ENCODE measurements around the gene CIPC. TPM values are rescaled to one million over a fixed set of nuclear protein-coding genes. Genes with fewer than 3 reads are reported as not detected.

Gene CIPC
- total RNA-seq, 2 experiments from 2014 or later = 14.0 to 14.5 TPM

DNA sequence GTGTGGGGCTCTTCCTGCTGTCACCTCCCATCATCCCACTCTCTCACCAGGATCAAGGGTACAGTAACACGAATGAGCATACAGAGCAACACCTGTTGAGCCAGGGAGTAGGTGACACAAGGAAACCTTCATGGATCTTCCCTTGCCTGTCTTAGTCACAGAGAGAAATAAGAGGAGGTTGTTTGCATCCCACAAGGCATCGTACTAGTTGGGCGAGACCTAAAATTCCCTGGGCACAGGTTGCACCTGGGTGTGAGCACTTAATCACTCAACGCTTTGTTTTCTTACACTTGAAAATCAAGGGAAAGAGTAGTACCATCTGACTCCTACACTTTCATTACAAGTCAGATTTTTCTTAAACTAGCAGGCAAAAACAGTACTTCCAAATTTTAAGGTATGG, 16.6 kb downstream of the CIPC start:
- Mint-ChIP-seq H3K27ac (no peak overlapping the region), H3K4me1 (no peaks in the 10 kb centered on the region), H3K4me3 (no peak overlapping the region), H3K27me3 (no peaks in the 10 kb centered on the region), H3K9me3 (no peaks in the 10 kb centered on the region), H3K36me3 (peaks cover 9% of the 10 kb centered on the region)
- no peak for ATAC-seq (ENCODE audit: low read depth)
- POLR2A ChIA-PET = no interaction called here
- no peak for DNase-seq

DNA sequence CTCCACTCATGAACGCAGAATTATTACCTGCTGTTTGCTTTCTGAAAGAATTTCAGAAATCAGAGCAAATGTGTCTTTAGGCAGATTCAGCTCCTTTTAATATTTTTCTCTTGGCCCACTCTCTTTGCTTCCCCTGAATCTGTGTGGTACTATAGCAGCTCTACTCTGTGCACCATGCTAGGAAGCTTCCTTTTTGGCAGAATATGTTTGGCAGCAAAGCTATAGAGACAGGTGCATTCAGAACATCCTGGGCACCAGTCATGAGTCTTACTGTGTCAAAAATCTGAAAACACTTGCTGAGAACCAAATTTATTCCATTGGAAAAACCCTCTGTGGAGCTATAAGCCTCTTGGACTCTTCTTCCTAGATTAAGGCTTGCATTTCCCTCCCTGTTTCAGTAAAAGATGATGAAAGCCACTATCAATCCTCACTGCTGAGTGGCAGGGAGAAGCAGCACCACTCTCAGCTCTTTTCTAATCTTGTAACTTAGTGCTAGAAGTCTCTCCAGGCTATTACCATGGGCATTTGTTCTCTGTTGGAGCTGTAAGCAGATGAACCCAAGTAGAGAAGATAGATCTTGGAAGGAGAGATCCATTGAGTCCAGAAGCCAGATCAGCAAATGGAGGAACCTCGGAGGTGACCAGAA, 18.2 kb downstream of the CIPC start:
- ATAC-seq (ENCODE audit: low read depth) (no peak), DNase-seq (no peak)
- H3K27ac Mint-ChIP-seq = no peak overlapping the region
- H3K4me1 Mint-ChIP-seq = peaks cover 12% of the 10 kb centered on the region
- POLR2A ChIA-PET = no interaction called here
- H3K4me3 Mint-ChIP-seq = no peak overlapping the region
- peaks cover 7% of the 10 kb centered on the region for H3K36me3 Mint-ChIP-seq
- no peaks in the 10 kb centered on the region for H3K27me3 Mint-ChIP-seq
- H3K9me3 Mint-ChIP-seq = no peaks in the 10 kb centered on the region

DNA sequence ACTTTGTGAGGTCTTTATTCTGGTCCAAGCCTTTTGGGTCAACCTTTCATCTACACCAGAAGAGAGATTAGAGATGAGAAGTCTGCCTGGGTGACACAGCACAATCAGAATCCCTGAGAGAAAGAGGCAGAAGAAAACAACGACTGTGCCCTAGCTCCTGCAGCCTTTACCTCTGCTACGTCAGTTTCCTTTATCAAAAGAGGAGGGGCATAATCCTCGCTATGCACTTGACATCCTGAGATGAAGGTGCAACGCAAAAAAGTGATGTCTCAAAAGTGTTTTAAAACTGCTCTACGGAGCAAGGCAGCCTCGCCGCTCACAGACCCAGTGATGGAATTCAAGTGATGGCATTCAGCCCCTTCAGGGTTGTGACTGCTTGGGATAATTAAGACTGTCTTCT, 21.8 kb downstream of the CIPC start:
- Mint-ChIP-seq H3K4me3 (no peak overlapping the region), H3K27ac (peak overlapping the region; percentile 16), H3K4me1 (peaks cover 26% of the 10 kb centered on the region), H3K36me3 (peaks cover 2% of the 10 kb centered on the region), H3K9me3 (no peaks in the 10 kb centered on the region), H3K27me3 (peaks cover 3% of the 10 kb centered on the region)
- DNase-seq (no peak), ATAC-seq (ENCODE audit: low read depth) (no peak)
- POLR2A ChIA-PET = no interaction called here

DNA sequence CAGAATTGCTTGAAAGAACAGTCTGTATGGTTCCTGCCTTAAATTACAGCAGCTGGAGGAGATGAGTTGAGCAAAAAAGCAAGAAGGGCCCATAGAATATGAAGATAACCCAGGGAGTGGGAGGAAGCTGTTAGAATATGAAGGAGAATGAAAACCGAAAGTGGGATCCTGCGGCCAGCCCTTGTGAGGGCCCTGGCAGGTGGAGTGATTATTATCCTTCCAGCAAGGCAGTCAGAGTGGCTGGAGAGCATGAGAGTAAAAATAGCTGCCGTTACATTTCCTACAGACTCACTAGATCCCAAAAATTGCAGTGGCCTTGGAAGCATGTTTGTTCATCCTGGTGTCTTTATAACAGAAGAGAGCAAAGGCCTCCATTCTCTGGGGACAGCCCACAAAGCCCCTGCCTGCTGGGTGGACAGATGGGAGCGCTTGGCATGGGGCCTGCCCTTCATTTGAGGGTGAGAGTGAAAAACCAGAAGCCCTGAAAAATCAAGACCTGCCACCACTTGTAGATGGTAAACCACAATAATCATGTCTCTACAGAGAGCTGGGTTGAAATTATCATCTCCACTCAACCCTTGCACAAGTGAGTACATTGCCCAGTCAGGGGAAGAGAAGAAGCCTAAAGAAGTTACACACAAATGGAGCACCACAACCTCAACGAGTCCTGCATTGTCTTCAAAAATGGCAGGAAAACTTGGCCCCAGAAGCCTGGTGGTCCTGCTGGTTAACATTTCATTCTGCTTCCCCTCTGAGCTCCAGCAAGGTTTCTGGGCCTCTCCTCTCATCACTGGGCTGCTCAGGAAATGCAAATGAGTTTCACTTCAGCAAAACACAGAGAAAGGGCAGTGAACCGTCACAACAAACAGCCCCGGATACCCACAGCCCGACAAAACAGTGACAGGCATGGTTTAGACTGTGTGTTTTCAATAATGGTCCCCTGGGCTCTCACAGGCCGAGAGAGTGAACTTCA, 23.0 kb downstream of the CIPC start:
- Mint-ChIP-seq H3K4me1 (peaks cover 30% of the 10 kb centered on the region), H3K36me3 (peaks cover 2% of the 10 kb centered on the region)
- DNase-seq = no peak

DNA sequence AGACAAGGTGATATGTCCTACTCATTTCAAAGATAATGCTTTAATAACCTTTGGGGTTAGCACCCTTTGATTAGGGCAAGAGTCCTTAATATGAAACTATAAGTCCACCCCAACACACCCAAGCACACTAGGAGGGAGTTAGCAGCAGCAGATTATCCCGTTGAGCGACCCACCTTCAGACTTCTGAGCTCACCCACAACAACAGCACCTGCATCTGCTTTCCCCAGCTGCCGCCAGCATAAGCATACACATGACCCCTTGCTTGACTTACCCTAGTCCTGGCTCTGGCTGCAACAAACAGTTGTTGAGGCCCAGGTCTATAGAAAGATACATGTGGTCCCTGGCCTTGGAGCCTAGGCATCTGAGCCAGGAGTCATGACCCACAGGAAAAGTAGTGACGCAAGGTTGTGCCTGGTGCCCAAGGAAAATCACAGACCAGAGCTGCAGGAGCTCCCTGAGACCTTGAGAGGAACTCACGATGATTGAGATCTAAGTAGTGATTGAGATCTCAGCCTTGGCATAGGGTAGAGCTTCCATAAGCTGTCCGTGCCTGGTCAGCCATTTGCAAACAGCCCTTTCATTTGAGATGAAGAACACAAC, 24.6 kb downstream of the CIPC start:
- POLR2A ChIA-PET = interaction anchor here (1.2 to 2.5 kb wide), 2 partner anchors 10 to 24 kb away, joined by 3 to 8 read pairs; no protein-coding TSS in a partner anchor
- Mint-ChIP-seq H3K9me3 (no peaks in the 10 kb centered on the region), H3K36me3 (no peaks in the 10 kb centered on the region), H3K27ac (no peak overlapping the region), H3K4me1 (peaks cover 32% of the 10 kb centered on the region), H3K27me3 (peaks cover 23% of the 10 kb centered on the region), H3K4me3 (no peak overlapping the region)
- ATAC-seq (ENCODE audit: low read depth) (no peak), DNase-seq (no peak)

More for the DNA sequence above, 23.0 kb downstream of the CIPC start:
- ATAC-seq (ENCODE audit: low read depth) = peak; percentile 79
- Mint-ChIP-seq H3K27me3 (peaks cover 12% of the 10 kb centered on the region), H3K4me3 (peak overlapping the region; percentile 34), H3K27ac (peak overlapping the region; percentile 50), H3K9me3 (no peaks in the 10 kb centered on the region)
- POLR2A ChIA-PET = interaction anchor here (1.0 to 1.2 kb wide), 3 partner anchors 8 to 200 kb away, joined by 3 to 8 read pairs (median 3); partner anchors contain the start of genes CIPC, GSTZ1 and POMT2

DNA sequence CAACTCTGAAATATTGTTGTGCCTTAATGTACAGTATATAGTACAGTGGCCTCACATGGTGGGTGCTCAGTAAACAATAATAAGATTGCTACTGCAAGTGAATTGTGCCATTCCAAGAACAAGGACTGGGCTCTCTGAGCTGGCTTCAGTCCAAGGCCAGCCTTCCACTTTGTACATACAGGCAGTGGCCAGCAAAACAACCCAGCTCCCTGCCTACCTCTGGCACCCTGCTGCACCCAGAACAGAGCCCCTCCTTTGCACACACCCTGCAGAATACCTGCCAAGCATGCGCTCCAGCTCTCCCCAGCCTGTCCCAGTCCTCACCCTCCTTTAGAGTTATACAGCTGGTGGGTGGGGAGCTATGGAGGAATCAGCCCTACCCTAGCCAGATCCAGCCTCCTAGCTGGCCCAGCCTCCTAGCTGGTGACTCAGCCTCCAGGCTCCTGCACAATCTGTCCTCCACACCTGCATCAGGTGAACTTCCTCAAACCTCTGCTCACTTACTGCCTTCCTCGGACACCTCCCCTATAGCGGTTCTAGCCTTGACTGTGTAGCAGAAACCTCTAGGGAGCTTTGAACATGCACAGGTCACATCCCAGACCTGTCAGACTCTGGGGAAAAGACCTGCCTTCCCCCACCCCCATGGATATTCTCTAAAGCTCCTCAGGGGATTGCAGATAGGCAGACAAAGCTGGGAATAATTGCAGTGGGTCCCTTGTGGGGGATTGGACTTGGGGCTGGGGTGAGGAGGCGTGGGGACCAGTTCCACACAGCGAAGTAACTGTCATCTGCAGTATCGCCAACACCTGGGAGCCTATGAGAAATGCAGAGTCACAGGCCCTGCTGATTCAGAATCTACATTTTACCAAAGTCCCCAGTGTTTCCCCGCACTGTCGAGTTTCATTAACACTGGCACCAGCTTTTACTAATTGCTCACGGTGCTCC, 25.6 kb downstream of the CIPC start:
- H3K27me3 Mint-ChIP-seq = peaks cover 31% of the 10 kb centered on the region
- ATAC-seq (ENCODE audit: low read depth) (no peak), DNase-seq (no peak)
- no peaks in the 10 kb centered on the region for H3K36me3 Mint-ChIP-seq
- POLR2A ChIA-PET = interaction anchor here (2.5 kb wide), 1 partner anchor 25 kb away, joined by 8 read pairs; no protein-coding TSS in a partner anchor
- H3K4me3 Mint-ChIP-seq = peak overlapping the region; percentile 77
- no peak overlapping the region for H3K27ac Mint-ChIP-seq
- H3K9me3 Mint-ChIP-seq = no peaks in the 10 kb centered on the region
- peaks cover 32% of the 10 kb centered on the region for H3K4me1 Mint-ChIP-seq

DNA sequence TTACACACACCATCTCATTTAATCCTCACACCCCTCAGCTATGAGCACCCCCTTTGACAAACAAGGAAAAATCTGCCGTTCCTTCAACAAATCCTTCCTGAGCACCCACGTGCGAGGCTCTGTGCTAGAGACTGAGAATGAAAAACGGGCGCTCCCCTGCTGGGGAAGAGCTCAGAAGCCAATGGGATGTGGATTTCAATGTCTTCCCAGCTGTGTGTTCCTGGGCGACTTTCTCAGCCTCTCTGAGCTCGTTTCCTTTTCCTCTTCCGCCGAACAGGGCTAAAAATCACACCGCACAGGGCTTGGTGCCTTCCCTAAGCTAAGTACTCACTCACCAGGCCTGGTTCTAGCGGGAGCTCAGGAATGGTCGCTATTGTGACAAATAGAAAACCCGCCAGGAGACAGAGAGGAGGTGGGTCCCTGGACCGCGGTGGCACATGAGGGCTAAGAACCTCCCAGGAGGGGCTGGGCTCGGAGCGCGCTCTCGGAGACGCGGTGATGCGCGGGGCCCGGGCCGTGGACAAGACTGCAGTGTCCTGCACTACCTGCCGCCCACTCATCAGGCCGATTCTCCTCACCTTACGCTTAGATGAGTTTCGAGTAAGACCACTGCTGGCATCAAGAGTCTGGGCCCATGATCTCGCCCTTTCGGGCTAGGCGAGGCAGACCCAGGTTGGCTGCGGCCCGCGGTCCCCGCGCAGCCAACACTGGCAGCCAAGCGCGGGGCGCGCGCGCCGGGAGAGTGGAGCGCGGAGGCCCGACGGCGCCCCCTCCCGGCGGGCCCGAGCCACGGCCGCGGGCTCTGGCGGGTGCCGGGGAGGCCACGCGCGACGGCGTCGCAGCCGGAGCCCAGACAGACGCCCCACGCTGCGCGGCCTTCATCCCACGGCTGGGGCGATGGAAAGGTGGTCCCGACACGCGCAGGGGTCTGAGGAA, 26.6 kb downstream of the CIPC start:
- POLR2A ChIA-PET = interaction anchor here (2.5 kb wide), 1 partner anchor 26 kb away, joined by 8 read pairs; no protein-coding TSS in a partner anchor
- peaks cover 39% of the 10 kb centered on the region for H3K27me3 Mint-ChIP-seq
- no peaks in the 10 kb centered on the region for H3K36me3 Mint-ChIP-seq
- peaks cover 32% of the 10 kb centered on the region for H3K4me1 Mint-ChIP-seq
- ATAC-seq (ENCODE audit: low read depth) (peak; percentile 79), DNase-seq (peak; percentile 85)
- H3K9me3 Mint-ChIP-seq = no peaks in the 10 kb centered on the region
- H3K27ac Mint-ChIP-seq = no peak overlapping the region
- H3K4me3 Mint-ChIP-seq = peak overlapping the region; percentile 77

DNA sequence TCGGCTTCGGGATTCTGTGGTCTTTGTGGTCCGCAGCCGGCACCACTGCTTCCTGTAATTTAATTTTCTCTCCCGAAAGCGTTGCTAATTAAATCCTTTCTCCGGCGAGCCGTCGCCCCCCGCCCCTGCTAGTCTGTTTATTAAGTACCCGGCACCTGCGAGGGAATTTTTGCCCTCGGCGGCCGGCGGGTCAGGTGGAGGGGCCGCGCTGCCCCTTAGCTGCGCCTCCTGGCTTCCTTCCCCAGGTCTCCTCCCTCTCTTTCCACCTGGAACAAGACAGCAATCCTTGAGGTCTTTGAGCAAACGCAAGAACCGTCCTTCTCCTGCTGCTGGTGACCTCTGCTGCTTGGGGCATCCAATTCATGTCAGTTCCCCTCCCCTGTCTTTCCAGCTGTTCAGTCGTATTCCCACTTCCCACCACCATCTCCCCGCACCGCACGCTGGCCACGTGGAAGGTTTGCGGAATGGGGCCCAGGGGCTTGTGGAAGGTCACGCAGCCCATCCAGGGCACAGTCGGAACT, 27.3 kb downstream of the CIPC start:
- Mint-ChIP-seq H3K36me3 (no peaks in the 10 kb centered on the region), H3K27ac (no peak overlapping the region), H3K4me1 (peaks cover 28% of the 10 kb centered on the region), H3K9me3 (no peaks in the 10 kb centered on the region), H3K4me3 (peak overlapping the region; percentile 68), H3K27me3 (peaks cover 39% of the 10 kb centered on the region)
- ATAC-seq (ENCODE audit: low read depth) (no peak), DNase-seq (no peak)
- POLR2A ChIA-PET = interaction anchor here (2.5 kb wide), 1 partner anchor 26 kb away, joined by 8 read pairs; no protein-coding TSS in a partner anchor

DNA sequence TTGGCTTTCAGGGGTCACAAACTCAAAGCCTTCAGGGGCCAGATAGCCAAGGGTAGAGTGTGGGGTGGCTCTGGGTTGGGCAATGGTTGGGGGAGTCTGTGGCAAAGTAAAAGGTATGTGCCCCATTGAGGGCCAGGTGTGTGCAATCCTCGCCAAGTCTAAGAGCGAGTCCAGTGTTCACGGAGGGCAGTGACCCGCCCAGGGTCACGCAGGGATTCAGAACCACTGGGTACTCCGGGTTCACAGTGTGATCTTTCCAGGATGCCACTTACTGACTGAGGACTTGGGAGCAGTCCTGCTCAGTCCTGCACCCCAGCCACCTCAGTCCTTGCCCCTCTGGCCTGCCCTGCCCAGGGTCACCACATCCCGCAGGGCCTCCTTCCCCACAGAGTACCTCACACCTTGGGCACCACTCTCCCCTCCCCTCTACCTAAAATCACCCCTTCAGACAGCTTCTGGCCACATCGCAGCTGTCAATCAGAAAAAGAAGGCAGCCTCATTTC, 27.8 kb downstream of the CIPC start:
- Mint-ChIP-seq H3K36me3 (no peaks in the 10 kb centered on the region), H3K27me3 (peaks cover 39% of the 10 kb centered on the region), H3K4me1 (peaks cover 24% of the 10 kb centered on the region), H3K27ac (no peak overlapping the region), H3K4me3 (peak overlapping the region; percentile 68), H3K9me3 (no peaks in the 10 kb centered on the region)
- no peak for DNase-seq
- POLR2A ChIA-PET = no interaction called here
- ATAC-seq (ENCODE audit: low read depth) = no peak

DNA sequence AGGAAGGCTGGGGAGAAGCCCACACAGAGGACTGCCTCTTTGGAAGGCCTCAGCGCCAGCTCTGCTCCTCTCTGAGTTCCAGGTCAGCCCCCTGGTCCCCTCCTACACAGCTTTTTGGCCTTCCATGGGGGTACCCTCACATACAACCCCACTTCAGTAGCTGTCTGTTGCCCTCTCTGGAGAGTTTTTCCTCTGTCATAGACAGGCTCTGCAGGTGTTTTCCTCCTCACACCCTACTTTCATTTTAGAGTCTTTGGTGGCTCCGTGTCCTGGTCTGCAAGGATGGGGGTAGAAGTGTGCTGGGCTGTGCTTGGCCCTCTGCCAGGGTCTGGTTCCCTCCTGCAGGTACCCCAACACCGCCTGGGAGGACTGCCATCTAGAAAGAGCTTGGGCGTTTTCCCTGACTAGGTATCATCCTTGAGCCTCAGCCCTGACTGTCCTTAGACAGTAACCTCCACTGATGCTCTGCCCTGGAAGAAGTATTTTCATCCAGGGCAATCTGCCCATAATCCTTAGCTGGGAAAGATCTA, 28.5 kb downstream of the CIPC start:
- H3K4me3 Mint-ChIP-seq = no peak overlapping the region
- DNase-seq (no peak), ATAC-seq (ENCODE audit: low read depth) (no peak)
- H3K9me3 Mint-ChIP-seq = no peaks in the 10 kb centered on the region
- no peak overlapping the region for H3K27ac Mint-ChIP-seq
- POLR2A ChIA-PET = no interaction called here
- H3K4me1 Mint-ChIP-seq = peaks cover 18% of the 10 kb centered on the region
- no peaks in the 10 kb centered on the region for H3K36me3 Mint-ChIP-seq
- H3K27me3 Mint-ChIP-seq = peaks cover 40% of the 10 kb centered on the region

DNA sequence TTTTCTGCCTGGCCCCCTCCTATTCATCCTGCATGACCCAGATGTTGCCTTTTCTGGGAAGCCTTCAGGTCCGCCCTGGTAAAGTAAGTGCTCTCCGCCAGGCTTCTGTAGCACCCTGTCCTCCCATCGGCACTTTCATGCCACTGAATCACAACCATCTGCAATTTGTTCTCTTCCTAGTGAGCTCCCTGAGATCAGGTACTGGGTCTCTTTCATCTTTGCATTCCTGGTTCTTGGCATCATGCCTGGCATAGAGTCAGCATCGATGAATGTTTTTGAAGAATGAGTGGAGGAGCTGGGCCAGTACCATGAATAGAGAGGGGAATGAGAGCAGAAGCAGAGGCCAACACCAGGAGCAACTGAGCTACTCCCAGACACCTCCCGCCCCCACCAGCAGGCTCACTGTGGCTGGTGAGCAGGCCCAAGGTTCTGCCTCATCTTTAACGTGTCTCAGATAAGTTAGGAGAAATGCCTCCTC, 30.4 kb downstream of the CIPC start:
- Mint-ChIP-seq H3K9me3 (no peaks in the 10 kb centered on the region), H3K36me3 (no peaks in the 10 kb centered on the region), H3K27ac (no peak overlapping the region), H3K4me3 (no peak overlapping the region), H3K27me3 (peaks cover 56% of the 10 kb centered on the region), H3K4me1 (peaks cover 11% of the 10 kb centered on the region)
- POLR2A ChIA-PET = no interaction called here
- ATAC-seq (ENCODE audit: low read depth) (no peak), DNase-seq (no peak)

Measured in activated naive CD8-positive, alpha-beta T cell treated with anti-CD3 and anti-CD28 coated beads, Interleukin-2, amount 10 ng/mL, durations not matched to agents 7 days and 5 days (primary cell).